GM19239 (cell line): Measurements from ENCODE around the gene CARD9.

Experiments used
- DNase-seq: peaks from one replicate; pipeline ENCODE4 v3.0.0; 2011; ENCODE audit warnings: low spot score; ENCODE audit not compliant: insufficient read length
- FAIRE-seq: peaks from 2 replicates; lab custom pipeline; 2011; peaks lifted over from hg19 to GRCh38; lab: Jason Lieb, UNC

Gene CARD9

GRCh38 chr9:136339173-136339957 lies 34.1 kb downstream of the CARD9 start:
- no peak for FAIRE-seq

GRCh38 chr9:136338511-136338910 lies 35.0 kb downstream of the CARD9 start:
- no peak for DNase-seq
- no peak for FAIRE-seq

More at GRCh38 chr9:136339173-136339957, 34.1 kb downstream of the CARD9 start:
- DNase-seq, result peak; percentile 92

- FAIRE-seq, result no peak
- no peak for DNase-seq
These were observed 35.8 kb downstream of the CARD9 start for GRCh38 chr9:136337416-136338395.

- DNase-seq, result no peak
- no peak for FAIRE-seq
These were observed 36.6 kb downstream of the CARD9 start for GRCh38 chr9:136336881-136337280.

GRCh38 chr9:136336156-136336870 lies 37.2 kb downstream of the CARD9 start:
- FAIRE-seq (no peak), DNase-seq (no peak)

GRCh38 chr9:136335296-136336155 lies 37.9 kb downstream of the CARD9 start:
- no peak for FAIRE-seq
- DNase-seq, result no peak

- no peak for FAIRE-seq
- no peak for DNase-seq
These were observed 38.9 kb downstream of the CARD9 start for GRCh38 chr9:136334541-136334940.

GRCh38 chr9:136333486-136333885 lies 40.0 kb downstream of the CARD9 start:
- DNase-seq (no peak), FAIRE-seq (no peak)

- FAIRE-seq, result no peak
- no peak for DNase-seq
These were observed 40.4 kb downstream of the CARD9 start for GRCh38 chr9:136333045-136333444.

GRCh38 chr9:136332482-136332983 lies 40.9 kb downstream of the CARD9 start:
- FAIRE-seq (no peak), DNase-seq (no peak)

- no peak for DNase-seq
- FAIRE-seq, result no peak
These were observed 41.6 kb downstream of the CARD9 start for GRCh38 chr9:136331556-136332481.

GRCh38 chr9:136331030-136331429 lies 42.4 kb downstream of the CARD9 start:
- DNase-seq (no peak), FAIRE-seq (no peak)

GRCh38 chr9:136330406-136330990 lies 43.0 kb downstream of the CARD9 start:
- DNase-seq (no peak), FAIRE-seq (no peak)

- DNase-seq (no peak), FAIRE-seq (no peak)
These were observed 43.6 kb downstream of the CARD9 start for GRCh38 chr9:136329636-136330405.

GRCh38 chr9:136329211-136329627 lies 44.2 kb downstream of the CARD9 start:
- FAIRE-seq, result no peak
- no peak for DNase-seq

GRCh38 chr9:136328622-136329041 lies 44.8 kb downstream of the CARD9 start:
- FAIRE-seq (no peak), DNase-seq (no peak)

- DNase-seq, result no peak
- FAIRE-seq, result no peak
These were observed 45.4 kb downstream of the CARD9 start for GRCh38 chr9:136328011-136328621.
